Mucosa of descending colon (tissue), 3 donors: Measurements from ENCODE around the gene PCDH9. TPM values are rescaled to one million over a fixed set of nuclear protein-coding genes. Genes with fewer than 3 reads are reported as not detected.

ENCODE experiments used
- ATAC-seq: fragments of 200-7000 bp; cut with Tn5 transposase; one replicate; pipeline ENCODE4 v1.9.1; 2020; ENCODE audit warnings: mild to moderate bottlenecking, moderate library complexity
- DNase-seq, 3 donors: peaks; one replicate each; pipeline ENCODE4 v3.0.0-alpha.2; 2020
- H3K36me3 ChIP-seq: fragments of 200-600 bp; one replicate; pipeline ENCODE4 v1.8.0; 2021; ENCODE audit warnings: low read depth, mild to moderate bottlenecking
- H3K4me1 ChIP-seq: fragments of 200-600 bp; one replicate; pipeline ENCODE4 v1.8.0; 2021; ENCODE audit warnings: low read depth, mild to moderate bottlenecking
- H3K4me3 ChIP-seq: fragments of 200-600 bp; one replicate; pipeline ENCODE4 v1.8.0; 2021; ENCODE audit warnings: mild to moderate bottlenecking
- H3K9me3 ChIP-seq: fragments of 200-600 bp; one replicate; pipeline ENCODE4 v1.8.0; 2021; ENCODE audit warnings: mild to moderate bottlenecking
- CTCF ChIP-seq: fragments of 200-600 bp; IDR thresholded peaks from one replicate; pipeline ENCODE4 v1.8.0; 2022; ENCODE audit warnings: antibody characterized with exemption, mild to moderate bottlenecking
- intact Hi-C, 2 donors: fragments of 100-400 bp; cut with DNase I in 1 of 2; cut with micrococcal nuclease in 1 of 2; formaldehyde crosslinking; loops; one replicate each; pipeline versions ENCODE4 v1.11.0 to v1.11.1; 2022; cut with DNase I, micrococcal nuclease
- total RNA-seq, 3 donors: library from RNA; stranded (reverse); fragmentation: NEBNext Ultra II Directional in 2 of 3; extraction: Animal tissue kit (Norgen Biotek cat#: 25700) in 2 of 3; gene quantifications; one replicate each; pipeline versions ENCODE4 v1.2.1 to v1.2.4, GENCODE V29; 2021 to 2023
- donor health status: DM: no; HTN: no; CAD: no; lungs with moderate emphysema.
- donor health status: DM: no; HTN: no; CAD: no.
- donor health status: DM: no; HTN: yes; CAD: no.

The PCDH9 gene
- total RNA-seq, 3 donors from 2014 or later, result 0.58 to 5.0 (median 0.80) TPM

GRCh38 chr13:67223742-67224141 lies 6.4 kb downstream of the PCDH9 start:
- intact Hi-C loops, result no loop called here
- DNase-seq, result no peak
- no peaks in the 10 kb centered on the region for H3K36me3 ChIP-seq
- H3K9me3 ChIP-seq, result no peaks in the 10 kb centered on the region
- H3K4me3 ChIP-seq, result no peak overlapping the region
- no peak for ATAC-seq
- H3K4me1 ChIP-seq, result no peaks in the 10 kb centered on the region
- TF ChIP-seq CTCF, result no peak

- Histone ChIP-seq H3K9me3 (no peaks in the 10 kb centered on the region), H3K4me1 (no peaks in the 10 kb centered on the region), H3K4me3 (no peak overlapping the region), H3K36me3 (no peaks in the 10 kb centered on the region)
- intact Hi-C loops, result no loop called here
- ATAC-seq, result no peak
- no peak for TF ChIP-seq CTCF
- DNase-seq, result no peak
Observed at GRCh38 chr13:67223024-67223423, 7.1 kb downstream of the PCDH9 start.

DNA sequence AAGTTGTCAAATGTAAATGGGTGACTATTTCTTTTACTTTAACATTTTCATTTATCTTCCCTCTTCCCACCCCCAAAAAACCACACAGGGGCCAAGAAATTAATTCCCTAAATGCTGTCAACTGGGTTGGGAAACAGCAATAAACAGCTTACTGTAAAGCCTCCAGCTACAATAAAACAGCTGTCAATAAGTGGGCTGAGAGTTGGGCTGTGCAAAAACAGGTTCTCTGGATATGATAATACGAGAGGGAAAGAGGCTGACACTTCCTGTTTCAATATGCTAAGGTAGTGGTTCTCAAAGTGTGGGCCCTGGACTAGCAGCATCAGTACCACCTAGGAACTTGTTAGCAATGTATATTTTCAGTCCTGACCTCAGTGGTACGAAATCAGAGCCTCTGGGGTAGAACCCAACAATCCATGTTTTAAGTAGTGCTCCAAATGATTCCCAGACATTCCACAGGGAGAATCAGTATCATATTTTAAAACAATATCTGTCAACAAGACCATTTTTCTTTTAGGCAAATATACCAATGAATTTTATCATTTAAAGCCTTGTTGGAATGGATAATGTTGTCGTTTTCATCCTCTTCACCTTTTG lies 8.4 kb downstream of the PCDH9 start:
- intact Hi-C loops, result no loop called here
- no peak for TF ChIP-seq CTCF
- Histone ChIP-seq H3K36me3 (no peaks in the 10 kb centered on the region), H3K4me1 (no peaks in the 10 kb centered on the region), H3K4me3 (no peak overlapping the region), H3K9me3 (no peaks in the 10 kb centered on the region)
- no peak for DNase-seq
- ATAC-seq, result no peak

GRCh38 chr13:67219113-67219512 lies 11.0 kb downstream of the PCDH9 start:
- intact Hi-C loops, result no loop called here
- no peaks in the 10 kb centered on the region for H3K36me3 ChIP-seq
- ATAC-seq, result no peak
- TF ChIP-seq CTCF, result no peak
- H3K4me1 ChIP-seq, result no peaks in the 10 kb centered on the region
- no peak overlapping the region for H3K4me3 ChIP-seq
- DNase-seq, result no peak
- no peaks in the 10 kb centered on the region for H3K9me3 ChIP-seq

- ATAC-seq (no peak), DNase-seq (no peak)
- no peaks in the 10 kb centered on the region for H3K36me3 ChIP-seq
- H3K9me3 ChIP-seq, result no peaks in the 10 kb centered on the region
- intact Hi-C loops, result no loop called here
- no peak overlapping the region for H3K4me3 ChIP-seq
- TF ChIP-seq CTCF, result no peak
- no peaks in the 10 kb centered on the region for H3K4me1 ChIP-seq
Observed at GRCh38 chr13:67217880-67218279, 12.3 kb downstream of the PCDH9 start.

DNA sequence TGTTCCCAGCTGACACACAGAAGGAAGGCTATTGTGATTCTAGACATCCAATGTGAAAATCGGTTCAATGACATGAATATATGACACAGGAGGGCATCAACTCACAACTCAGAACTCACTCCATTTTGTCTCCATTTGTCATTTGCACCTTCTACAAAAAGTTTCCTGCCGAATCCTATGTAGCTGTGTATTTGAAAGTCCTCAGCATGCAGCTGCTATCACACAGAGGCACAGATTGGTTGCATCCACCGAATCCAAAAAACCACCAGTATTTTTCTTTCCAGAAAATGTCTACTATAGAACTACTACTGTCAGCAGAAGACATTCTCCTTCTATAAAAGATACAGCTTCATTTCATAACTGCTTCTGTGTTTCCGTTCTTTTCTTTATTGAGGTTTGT lies 13.3 kb downstream of the PCDH9 start:
- intact Hi-C loops, result no loop called here
- no peak overlapping the region for H3K4me3 ChIP-seq
- H3K4me1 ChIP-seq, result no peaks in the 10 kb centered on the region
- no peak for ATAC-seq
- H3K36me3 ChIP-seq, result no peaks in the 10 kb centered on the region
- TF ChIP-seq CTCF, result no peak
- no peaks in the 10 kb centered on the region for H3K9me3 ChIP-seq
- DNase-seq, result no peak
